Pancreas (tissue), 10 donors: Measurements from ENCODE around the gene GASK1A. TPM values are rescaled to one million over a fixed set of nuclear protein-coding genes. Genes with fewer than 3 reads are reported as not detected.

Source experiments
- ATAC-seq, 4 donors: fragments of 200-7000 bp; cut with Tn5 transposase; one replicate each; pipeline versions ENCODE4 v1.8.0 to v1.9.1; 2020; ENCODE audit warnings: mild to moderate bottlenecking in 4 of 4, moderate library complexity in 4 of 4
- DNase-seq, 6 donors: peaks; one replicate each; pipeline ENCODE4 v3.0.0-alpha.2; 2020
- FAIRE-seq: peaks from 2 replicates; lab custom pipeline; 2012; peaks lifted over from hg19 to GRCh38; lab: Jason Lieb, UNC
- H3K27ac ChIP-seq, 4 donors: fragments of 200-600 bp; sonication (generic); 1 replicate in 3 of 4; 2 replicates in 1 of 4; pipeline versions ENCODE4 v1.5.0 to v1.8.0; 2020
- H3K27me3 ChIP-seq, 4 donors: fragments of 200-600 bp; one replicate each; pipeline ENCODE4 v1.8.0; 2021
- H3K36me3 ChIP-seq, 3 donors: fragments of 200-600 bp; sonication (generic) in 1 of 3; one replicate each; pipeline versions ENCODE4 v1.5.0 to v1.8.0; 2020 to 2021
- H3K4me1 ChIP-seq, 3 donors: fragments of 200-600 bp; one replicate each; pipeline ENCODE4 v1.8.0; 2021
- H3K4me3 ChIP-seq, 4 donors: fragments of 200-600 bp; sonication (generic) in 2 of 4; one replicate each; pipeline versions ENCODE4 v1.5.0 to v1.8.0; 2020 to 2021
- H3K9me3 ChIP-seq, 4 donors: fragments of 200-600 bp; one replicate each; pipeline ENCODE4 v1.8.0; 2021
- CTCF ChIP-seq, 4 donors: fragments of 200-600 bp; sonication (generic) in 3 of 4; IDR thresholded peaks; one replicate each; pipeline versions ENCODE4 v1.5.0 to v1.8.0; 2021; ENCODE audit warnings: antibody characterized with exemption in 4 of 4
- WGBS, 2 donors: extraction: QIAGEN DNeasy Blood & Tissue Kit; methylation state at CpG; one replicate each; pipeline ENCODE4 v1.1.7; 2013; 5-methylcytosine and 5-hydroxymethylcytosine counted together
- intact Hi-C, 3 donors: fragments of 100-400 bp; cut with DNase I; formaldehyde crosslinking; loops; one replicate each; pipeline versions ENCODE4 v1.11.1 to v1.14.2; 2022
- polyA plus RNA-seq, 2 donors: library from polyadenylated mRNA; stranded (reverse); fragments of 200-250 nt; gene quantifications; one replicate each; pipeline ENCODE4 v1.2.3, GENCODE V29; 2013
- total RNA-seq, 6 donors: library from RNA; stranded (reverse); fragmentation: NEBNext Ultra II Directional in 4 of 6; extraction: Animal tissue kit (Norgen Biotek cat#: 25700) in 4 of 6; gene quantifications; one replicate each; pipeline versions ENCODE4 v1.2.1 to v1.2.4, GENCODE V29; 2021 to 2023
- donor health status: healthy with polysubstance abuse.
- donor health status: DM: no; HTN: no; CAD: no; lungs with moderate emphysema.
- donor health status: DM: no; HTN: no; CAD: no.
- donor health status: control.
- donor health status: control.
- donor health status: Bipolar disorder and iron deficiency.
- donor health status: DM: yes; HTN: yes; CAD: no.
- donor health status: DM: no; HTN: no; CAD: no.
- donor health status: DM: no; HTN: no; CAD: no.
- donor health status: DM: yes; HTN: yes; CAD: no.

Gene GASK1A
- total and polyA plus RNA-seq, 8 donors = 1.2 to 5.8 (median 1.8) TPM

- Histone ChIP-seq H3K36me3 (no peaks in the 10 kb centered on the region), H3K27me3 (no peaks in the 10 kb centered on the region), H3K27ac (no peak overlapping the region), H3K4me1 (no peaks in the 10 kb centered on the region), H3K4me3 (no peak overlapping the region), H3K9me3 (no peaks in the 10 kb centered on the region)
- no peak for TF ChIP-seq CTCF (IDR thresholded peaks at IDR 0.05)
- FAIRE-seq = no peak
- 82 to 91% methylated on average over 2 of the region's 2 CpGs for WGBS, 2 donors
- no peak for ATAC-seq
- intact Hi-C loops = no loop called here
- no peak for DNase-seq
Observed at GRCh38 chr3:43013743-43014155, 34.6 kb downstream of the GASK1A start.

- H3K36me3 ChIP-seq = no peaks in the 10 kb centered on the region
- intact Hi-C loops = no loop called here
- H3K4me1 ChIP-seq = no peaks in the 10 kb centered on the region
- H3K27ac ChIP-seq = no peak overlapping the region
- ATAC-seq (no peak), FAIRE-seq (no peak), DNase-seq (no peak)
- no peak overlapping the region for H3K4me3 ChIP-seq
- TF ChIP-seq CTCF (IDR thresholded peaks at IDR 0.05) = no peak
- no peaks in the 10 kb centered on the region for H3K27me3 ChIP-seq
- WGBS, 2 donors = 85 to 88% methylated on average over 3 of the region's 3 CpGs
- H3K9me3 ChIP-seq = no peaks in the 10 kb centered on the region
Observed at GRCh38 chr3:43014241-43014640, 35.1 kb downstream of the GASK1A start.

- no peaks in the 10 kb centered on the region for H3K4me1 ChIP-seq
- DNase-seq (no peak), ATAC-seq (no peak), FAIRE-seq (no peak)
- no peak for TF ChIP-seq CTCF (IDR thresholded peaks at IDR 0.05)
- H3K27ac ChIP-seq = no peak overlapping the region
- no peaks in the 10 kb centered on the region for H3K36me3 ChIP-seq
- H3K27me3 ChIP-seq = no peaks in the 10 kb centered on the region
- 77 to 93% methylated on average over 1 of the region's 1 CpG for WGBS, 2 donors
- H3K4me3 ChIP-seq = no peak overlapping the region
- no peaks in the 10 kb centered on the region for H3K9me3 ChIP-seq
- intact Hi-C loops = no loop called here
Observed at GRCh38 chr3:43014956-43015355, 35.8 kb downstream of the GASK1A start.

GRCh38 chr3:43015572-43015971 lies 36.5 kb downstream of the GASK1A start:
- Histone ChIP-seq H3K4me3 (no peak overlapping the region), H3K27ac (no peak overlapping the region), H3K36me3 (no peaks in the 10 kb centered on the region), H3K4me1 (no peaks in the 10 kb centered on the region), H3K9me3 (no peaks in the 10 kb centered on the region), H3K27me3 (no peaks in the 10 kb centered on the region)
- TF ChIP-seq CTCF (IDR thresholded peaks at IDR 0.05) = no peak
- ATAC-seq (no peak), FAIRE-seq (no peak), DNase-seq (no peak)
- WGBS, 2 donors = 84 to 93% methylated on average over 1 of the region's 1 CpG
- intact Hi-C loops = no loop called here

GRCh38 chr3:43015991-43016865 lies 37.1 kb downstream of the GASK1A start:
- Histone ChIP-seq H3K27ac (no peak overlapping the region), H3K4me3 (no peak overlapping the region), H3K36me3 (no peaks in the 10 kb centered on the region), H3K27me3 (no peaks in the 10 kb centered on the region), H3K9me3 (no peaks in the 10 kb centered on the region), H3K4me1 (no peaks in the 10 kb centered on the region)
- FAIRE-seq (no peak), DNase-seq (no peak), ATAC-seq (no peak)
- 76 to 86% methylated on average over 5 of the region's 5 CpGs for WGBS, 2 donors
- intact Hi-C loops = no loop called here
- no peak for TF ChIP-seq CTCF (IDR thresholded peaks at IDR 0.05)
